Fibroblast of skin of right biceps (primary cell): ENCODE data around the gene ATRIP.

ENCODE experiments used
- DNase-seq: peaks from one replicate; pipeline ENCODE4 v3.0.0-alpha.2; 2013

Gene ATRIP

DNA sequence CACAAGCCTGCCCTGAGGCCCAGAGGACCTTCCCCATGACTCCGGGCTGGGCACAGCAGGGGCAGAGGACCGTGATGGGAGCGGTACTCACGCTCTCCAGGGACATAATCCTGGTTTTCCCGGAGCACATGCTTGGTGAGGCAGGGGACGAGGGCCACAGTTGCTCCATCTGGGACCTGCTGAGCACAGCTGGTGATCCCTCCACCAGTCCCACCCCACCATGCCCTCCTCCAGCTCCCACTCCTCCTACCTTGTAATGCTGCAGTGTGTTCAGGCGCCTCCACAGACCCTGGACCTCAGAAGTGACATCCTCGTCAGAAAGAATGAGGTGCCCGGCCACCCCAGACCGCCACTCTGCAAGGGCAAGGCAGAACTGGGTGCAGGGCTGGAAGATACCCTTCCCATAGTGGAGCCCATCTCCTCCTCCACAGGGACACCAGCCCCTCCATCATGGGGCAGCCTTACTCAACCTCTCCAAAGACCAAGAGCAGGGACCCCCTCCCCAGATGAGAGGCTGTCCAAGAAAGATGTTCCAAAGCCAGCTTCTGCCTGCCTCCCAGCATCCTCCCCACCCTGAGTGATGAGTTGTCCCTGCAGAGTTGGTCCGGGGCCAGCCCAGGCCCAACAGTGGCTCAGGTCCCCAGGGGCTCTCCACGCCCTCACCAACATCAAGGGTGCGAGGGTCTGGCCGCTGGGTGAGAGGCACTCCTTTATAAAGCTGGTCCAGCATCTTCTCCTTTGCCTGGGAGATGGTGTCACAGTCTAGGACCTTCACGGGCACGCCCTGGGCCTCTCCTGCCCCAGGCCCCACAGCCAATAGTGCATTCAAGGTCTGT is 36.1 kb upstream of the ATRIP start:
- DNase-seq, result no peak

DNA sequence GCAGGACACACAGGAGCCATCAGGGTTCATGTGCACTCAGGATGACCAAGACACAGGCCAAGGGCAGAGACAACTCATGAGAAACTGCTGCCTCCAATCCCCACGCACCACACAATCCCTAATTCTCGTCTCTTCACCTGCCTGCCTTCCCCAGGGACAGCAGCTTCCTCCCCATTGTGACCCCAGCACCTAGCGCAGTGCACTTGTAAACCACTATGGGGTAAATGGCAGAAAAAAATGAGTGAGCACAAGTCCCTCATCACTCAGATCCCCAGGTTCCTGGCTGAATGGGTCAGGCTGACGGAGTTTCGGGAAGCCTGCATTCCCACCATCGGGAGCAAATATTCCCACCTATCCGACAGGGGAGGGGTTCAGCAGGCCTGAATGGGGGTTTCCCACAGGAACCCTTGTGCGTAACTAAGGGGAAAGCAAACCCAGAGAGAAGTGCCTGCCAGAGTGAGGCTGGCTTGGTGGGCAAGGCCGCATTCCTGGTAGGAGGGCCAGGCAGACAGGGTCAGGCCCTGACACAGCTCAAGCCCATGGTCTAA is 35.4 kb upstream of the ATRIP start:
- DNase-seq, result no peak

DNA sequence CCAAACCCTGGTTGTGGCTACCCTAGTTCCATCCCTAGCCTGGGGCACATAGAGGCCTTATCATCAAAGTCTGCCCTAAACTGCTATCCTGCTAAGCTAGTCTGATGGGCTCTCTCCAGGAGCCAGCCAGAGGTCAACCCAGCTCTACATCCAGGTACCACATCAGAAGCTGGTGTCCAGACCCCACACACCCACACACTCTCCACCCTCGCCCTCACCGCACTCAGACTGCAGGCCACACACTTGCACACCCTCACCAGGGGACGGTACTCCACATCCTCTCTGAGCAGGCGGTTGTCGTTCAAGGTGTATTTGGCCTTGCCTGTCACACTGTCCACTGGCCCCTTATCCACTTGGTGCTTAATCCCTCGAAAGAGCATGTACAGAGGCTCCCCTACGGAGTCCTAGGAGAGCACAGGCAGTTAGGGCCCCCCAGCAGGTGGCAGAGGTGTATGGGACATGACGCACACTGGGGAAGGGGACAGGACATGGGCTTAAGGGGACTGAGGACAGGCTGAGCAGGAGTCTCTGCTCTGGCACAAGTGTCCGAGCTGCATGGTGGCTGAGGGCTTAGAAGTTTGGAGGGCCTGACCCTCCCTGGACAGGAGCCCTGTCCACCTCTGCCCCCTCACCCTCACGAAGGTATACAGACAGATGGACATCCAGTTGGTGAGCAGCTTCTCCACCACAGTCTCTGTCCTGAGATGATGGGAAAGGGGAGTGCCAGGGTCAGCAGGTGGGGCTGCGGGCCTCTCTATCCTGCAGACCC is 34.7 kb upstream of the ATRIP start:
- no peak for DNase-seq

DNA sequence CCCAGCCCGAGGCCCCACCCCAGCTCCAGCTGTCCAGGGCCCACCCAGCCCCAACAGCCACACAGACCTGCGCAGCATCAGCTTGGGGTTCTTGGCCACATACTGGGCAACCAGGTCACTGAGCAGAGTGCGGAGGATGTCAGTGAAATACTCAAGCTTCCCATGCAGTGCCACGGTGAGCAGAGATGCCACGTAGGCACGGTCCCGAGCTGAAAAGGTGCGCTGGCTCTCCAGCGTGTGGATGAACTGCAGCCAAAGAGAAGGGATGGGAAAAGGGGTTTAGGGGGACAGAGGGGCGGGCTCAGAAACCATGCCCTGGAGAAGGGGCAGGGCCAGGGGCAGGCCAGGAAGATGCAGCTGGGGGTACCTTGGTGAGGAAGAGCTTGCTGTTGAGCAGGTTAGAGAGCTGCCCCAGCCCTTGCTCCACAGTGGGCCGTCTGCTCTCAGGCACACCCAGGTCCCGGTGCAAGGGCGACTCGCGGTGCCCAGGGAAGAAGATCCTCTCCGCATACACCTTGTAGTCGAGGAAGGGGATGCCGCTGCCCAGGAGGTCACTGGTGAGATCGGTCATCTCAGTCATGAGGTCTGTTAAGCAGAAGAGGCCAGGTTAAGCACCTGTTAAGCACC is 34.0 kb upstream of the ATRIP start:
- no peak for DNase-seq

DNA sequence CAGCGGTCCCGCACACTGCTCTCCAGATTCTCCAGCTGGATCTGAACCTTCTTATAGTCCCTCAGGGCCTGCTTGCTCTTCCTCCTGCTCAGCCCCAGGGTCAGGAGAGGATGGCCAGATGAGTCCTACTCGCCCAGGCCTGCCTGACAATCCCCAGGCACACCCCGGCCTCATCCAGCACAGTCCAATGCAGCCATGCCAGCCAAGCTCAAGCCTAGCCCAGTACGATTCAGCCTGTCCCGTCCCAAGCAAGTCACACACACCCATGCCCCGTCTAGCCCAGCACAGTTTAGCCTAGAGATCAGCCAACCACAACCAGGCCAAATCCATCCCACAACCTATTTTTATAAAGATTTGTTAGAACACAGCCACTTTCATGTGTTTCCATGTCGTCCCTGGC is 33.5 kb upstream of the ATRIP start:
- DNase-seq, result no peak

DNA sequence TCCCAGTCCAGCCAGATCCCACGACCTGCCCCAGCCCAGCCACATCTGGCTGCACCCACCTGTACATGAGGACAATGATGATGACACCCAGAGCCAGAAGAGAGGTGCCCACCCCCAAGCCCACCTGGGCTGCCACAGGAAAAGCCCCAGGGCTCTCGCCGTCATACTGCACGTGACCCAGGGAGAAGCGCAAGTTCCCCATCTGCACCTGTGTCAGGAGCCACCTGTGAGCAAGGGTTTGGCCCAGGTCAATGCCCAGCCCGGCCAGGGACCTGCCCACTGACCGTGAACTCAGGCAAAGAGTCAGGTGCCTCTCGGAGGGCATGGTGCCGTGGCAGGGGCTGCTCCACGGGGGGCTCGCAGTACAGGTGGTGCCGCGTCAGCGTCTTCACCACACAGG is 32.9 kb upstream of the ATRIP start:
- DNase-seq, result no peak

DNA sequence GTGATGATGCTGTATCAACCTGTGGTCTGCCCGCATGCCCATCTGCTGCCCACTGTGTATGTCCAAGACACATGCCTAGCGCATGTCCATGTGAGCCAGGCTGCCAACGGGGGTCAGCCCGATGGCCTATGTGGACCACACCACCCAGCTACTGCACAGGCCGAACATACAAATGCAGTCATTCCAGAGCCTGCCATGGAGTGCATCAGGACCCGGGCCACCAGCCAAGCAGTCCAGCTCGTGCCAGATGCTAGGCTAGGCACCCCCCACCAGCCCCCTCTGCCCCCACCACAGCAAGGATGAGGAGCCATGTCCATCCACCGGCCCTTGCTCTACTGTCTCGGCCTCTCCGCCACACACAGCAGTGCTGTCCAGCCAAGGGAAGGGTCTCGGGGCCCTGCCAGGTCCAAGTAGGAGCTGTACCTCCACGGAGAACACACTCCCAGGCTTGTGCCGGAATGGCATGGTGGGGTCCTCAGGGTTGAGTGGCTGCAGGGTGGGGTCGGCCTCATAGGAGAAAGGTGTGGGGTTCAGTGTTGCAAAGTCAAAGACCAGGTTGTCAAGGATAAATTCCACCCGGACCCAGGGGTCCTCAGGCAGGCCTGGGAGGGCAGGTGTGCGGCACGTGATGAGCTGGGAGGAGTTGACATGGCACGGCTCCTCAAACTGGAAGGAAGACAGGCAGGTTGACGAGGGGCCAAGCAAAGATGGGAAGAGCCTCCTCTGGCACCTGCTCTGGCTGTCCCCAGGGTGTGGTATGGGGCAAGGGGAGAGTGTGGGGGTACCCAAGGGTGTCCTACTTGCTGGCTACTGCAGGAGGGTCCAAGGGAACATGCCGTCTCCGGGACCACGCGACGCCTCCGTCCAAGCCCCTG is 31.9 kb upstream of the ATRIP start:
- DNase-seq, result no peak

DNA sequence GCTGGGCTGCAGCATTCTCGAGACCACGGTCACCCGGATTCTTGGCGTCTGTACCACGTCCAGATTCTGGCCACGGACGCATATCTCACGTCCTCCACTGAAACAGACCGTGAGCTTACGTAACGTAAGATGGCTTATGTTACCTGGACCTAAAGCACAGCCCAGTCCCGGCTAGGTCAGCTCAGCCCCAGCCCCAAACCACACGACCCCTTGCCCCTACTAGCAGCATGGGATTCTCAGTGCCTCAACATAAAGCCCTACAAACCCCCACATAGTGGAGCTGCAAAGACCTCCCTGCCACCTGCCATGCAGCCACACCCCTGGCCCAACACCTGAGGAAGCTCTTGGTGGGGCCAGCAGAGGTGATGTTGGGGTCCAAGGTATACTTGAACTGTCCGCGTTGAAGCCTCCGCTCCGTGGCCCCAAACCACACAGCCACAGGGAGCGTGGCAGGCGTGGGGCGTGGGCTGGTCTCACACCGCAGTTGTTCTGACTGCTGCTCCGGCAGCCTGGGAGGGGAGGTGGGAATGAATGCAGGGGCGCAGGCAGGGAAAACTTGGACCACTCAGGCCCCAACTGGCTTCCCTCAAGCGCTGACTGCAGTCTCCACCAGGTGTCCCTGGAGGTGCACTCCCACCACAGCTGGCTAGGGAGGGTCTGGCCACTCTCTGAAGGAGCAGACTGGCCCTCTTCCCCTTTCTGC is 31.1 kb upstream of the ATRIP start:
- DNase-seq, result no peak

DNA sequence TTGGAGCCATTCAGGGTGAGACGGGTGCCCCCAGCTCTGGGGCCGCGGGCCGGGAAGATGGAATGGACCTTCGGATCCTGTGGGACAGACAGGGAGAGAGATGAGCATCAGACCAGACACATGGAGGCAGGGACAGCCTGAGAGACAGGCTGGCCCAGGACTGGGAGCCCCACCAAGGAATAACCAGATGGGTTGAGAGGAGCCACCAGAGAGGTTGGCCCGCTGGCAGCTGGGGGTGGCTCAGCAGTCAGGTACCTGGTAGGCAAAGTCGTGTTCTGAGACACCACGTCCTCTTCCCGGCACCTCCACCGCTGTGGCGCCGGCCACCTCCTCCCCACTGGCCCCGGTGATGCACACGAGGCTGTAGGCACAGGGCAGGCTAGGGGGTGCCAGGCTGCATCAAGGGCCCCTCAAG is 30.4 kb upstream of the ATRIP start:
- no peak for DNase-seq

DNA sequence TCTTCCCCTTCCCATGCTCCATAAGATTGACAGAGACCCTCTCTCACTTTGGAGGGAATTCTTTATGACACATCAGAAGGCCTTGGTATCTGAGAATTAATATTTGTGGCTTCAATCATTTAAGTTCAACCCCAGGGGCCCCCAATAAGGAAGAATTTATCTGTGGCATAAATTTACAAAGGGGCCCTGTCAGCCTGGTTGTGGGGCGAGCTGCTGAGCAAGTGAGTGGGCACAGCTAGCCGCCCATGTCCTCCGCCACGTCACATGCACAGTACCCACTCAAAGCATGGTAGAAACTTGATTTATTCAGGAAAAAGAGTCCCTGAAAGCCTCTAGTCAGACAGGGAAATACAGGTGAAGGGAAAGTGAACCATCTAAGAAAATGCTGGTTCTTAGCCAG is 30.0 kb upstream of the ATRIP start:
- DNase-seq, result no peak

DNA sequence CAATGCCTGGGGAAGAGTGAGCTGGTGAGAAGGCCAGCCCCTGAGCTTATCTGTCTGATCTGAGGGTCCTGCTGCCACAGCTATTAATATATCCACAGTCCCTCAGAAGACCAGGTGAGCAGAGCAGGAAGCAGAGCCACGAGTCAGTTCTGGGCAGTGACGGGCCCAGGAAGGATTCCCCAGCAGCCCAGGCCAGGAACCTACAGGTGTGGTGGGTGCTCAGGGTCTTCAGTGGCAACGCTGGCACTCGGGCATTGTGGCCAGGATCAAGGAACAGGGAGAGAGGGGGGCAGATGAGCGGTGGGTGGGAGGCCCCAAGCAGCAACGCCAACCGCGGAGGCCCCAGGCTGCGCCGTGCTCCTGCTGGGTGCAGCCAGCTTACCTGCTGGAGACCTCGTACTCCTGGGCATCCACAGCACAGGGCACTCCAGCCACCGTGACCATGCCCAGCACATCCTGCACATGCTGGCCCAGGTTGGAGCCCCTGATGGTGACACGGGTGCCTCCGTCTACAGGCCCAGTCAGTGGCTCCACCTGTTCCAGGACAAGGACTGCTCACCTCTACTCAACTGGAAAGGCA is 28.9 kb upstream of the ATRIP start:
- DNase-seq, result no peak

DNA sequence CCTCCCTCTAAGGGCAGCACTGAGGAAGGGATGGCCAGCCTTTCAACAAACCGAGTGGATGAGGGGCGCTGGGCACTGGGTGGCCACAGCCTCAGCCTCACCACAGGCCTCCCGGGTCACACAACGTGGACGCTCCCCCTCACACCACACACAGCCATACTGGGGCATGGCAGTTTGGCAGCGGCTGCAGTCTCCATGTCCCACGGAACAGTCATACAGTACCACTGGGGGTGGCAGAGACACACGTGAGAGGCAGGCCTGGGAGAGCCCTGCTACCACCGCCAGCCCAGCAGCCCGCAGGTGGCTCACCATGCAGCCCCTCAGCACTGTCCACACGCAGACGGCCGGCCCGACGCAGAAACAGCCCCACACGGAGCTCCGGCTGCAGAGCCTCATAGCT is 28.4 kb upstream of the ATRIP start:
- no peak for DNase-seq

DNA sequence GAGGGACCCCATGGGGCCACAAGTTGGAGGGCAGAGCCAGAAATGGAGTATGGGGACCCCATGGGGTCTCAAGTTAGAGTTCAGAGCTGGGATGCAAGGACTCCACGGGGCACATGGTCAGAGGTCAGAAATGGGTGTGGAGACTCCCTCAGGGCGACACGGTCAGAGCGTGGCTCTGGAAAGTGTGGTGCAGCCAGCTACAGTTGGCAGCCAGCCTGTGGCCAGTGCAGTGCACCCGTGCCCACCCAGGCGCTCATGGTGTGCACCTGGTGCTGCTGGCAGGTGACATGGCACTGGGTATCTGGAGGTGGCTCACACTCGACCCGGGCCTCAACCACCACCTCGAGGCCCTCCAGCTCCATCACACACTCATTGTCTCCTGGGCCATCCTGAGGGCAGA is 27.9 kb upstream of the ATRIP start:
- no peak for DNase-seq

DNA sequence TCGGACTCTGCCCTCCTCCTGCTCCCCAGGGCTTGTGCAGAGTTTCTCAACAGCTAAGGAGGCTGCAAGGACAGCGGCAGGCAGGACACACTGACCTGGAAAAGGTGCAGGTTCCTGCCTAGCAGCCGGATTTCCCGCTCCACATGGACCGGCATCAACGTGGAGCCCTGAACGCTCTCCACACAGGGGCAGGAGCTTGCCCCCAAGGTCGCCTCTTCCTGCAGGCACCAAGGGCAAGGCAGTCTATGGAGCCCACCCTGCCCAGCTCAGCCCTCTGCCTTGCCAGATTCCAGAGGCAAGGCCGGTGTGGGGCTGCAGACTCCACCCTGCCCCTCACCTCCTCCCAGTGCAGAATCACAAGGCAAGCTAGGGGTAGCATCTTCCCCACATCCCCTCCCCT is 27.4 kb upstream of the ATRIP start:
- no peak for DNase-seq

DNA sequence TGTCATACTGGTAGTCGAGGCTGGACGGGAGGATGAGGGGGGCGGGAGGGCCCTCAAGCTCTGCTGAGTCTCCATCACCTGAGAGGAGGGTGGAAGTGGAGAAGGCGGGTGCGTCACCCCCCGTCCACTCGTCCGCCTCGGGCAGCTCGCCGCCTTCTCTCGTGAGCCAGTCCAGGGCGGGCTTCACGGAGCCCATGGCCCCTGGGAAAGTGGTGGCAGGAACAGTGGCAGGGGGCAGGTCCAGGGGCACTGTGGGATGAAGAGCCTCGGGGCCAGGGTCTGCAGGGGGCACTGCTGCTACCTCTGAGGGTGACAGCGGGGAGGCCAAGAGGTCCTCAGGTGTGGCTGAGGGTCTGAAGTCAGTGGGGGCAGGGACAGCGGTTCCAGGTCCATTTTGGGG is 26.9 kb upstream of the ATRIP start:
- DNase-seq, result no peak

DNA sequence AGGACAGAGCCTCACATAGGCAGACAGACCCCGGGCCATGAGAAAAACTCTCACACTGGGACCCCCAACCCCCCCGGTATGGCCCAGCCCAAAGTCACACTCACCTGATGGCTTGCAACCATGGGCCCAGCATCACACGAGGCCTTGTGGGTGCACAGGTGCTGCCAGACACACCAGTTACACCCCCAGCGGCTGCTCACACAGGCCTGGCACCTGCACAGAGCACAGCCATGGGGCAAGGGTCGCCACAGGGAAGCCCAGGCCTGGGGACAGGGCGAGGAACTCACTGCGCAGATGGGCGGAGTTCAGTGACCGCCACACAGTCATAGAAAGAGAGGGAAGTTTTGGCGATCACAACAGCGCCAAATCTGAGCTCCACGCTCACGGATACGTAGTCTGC is 26.0 kb upstream of the ATRIP start:
- DNase-seq, result no peak

DNA sequence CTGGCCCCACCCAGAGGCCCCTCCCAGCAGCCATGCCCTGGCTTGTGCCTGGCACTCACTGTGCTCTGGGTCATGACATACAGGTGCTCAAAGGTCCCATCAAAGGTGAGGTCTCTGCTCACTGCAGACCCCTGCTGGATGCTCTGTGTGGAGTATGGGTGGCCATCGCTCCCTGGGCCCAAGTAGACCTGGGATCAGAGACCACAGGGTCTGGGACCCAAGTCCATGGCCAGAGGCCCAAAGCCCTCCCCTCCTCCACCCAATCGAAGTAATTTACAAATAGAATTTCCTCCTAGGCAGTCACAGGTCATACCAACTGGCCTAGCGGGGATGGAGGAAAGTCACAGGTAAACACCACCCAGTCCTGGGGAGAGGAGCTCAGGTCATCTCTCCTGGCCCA is 24.3 kb upstream of the ATRIP start:
- DNase-seq, result no peak

DNA sequence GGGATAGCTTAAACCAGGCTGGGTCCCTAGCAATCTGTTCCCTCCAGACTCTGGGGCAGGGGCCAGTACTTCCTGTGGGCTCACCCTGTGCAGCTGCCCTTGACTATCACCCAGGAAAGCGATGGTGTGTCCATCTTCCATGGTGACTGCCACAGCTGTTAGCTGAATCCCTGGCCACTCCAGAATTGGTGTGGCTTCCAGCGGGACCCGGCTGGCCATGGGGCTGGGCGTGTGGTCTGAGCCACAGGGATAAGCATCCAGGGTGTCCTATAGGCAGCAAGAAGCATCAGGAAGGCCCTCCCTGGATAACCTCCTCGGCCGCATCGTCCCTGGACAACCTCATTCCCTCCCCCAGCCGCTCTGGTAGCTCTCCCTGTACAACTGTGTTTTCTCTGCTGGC is 23.9 kb upstream of the ATRIP start:
- DNase-seq, result no peak

DNA sequence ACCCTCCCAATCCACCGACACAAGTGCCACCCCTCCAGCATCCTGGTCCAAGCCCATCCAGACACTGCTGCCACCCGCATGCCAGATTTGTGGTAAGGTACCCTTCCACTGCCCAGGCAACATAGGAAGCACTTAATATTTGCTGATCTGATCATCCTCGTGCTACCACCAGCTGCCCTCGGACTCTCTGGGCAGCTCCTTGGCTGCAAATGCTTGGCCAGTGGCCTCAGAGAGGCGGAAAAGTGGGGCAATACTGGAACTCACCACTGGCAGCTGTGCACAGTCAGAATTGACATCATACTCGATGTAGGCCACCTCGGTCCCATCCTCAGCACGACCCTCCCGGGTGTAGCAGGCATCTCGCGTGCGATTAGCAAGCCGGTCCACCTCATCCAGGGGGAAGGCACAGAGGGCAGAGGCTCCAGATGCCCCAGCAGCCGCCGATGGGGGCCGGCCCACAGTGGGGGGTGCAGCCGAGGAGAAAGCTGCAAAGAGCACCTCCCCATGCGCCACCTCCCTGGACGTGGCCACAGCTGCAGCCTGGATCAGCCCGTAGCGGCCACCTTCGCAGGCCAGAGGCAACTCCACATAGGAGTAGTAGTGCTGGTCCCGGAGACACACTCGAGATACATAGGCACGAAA is 23.2 kb upstream of the ATRIP start:
- no peak for DNase-seq

DNA sequence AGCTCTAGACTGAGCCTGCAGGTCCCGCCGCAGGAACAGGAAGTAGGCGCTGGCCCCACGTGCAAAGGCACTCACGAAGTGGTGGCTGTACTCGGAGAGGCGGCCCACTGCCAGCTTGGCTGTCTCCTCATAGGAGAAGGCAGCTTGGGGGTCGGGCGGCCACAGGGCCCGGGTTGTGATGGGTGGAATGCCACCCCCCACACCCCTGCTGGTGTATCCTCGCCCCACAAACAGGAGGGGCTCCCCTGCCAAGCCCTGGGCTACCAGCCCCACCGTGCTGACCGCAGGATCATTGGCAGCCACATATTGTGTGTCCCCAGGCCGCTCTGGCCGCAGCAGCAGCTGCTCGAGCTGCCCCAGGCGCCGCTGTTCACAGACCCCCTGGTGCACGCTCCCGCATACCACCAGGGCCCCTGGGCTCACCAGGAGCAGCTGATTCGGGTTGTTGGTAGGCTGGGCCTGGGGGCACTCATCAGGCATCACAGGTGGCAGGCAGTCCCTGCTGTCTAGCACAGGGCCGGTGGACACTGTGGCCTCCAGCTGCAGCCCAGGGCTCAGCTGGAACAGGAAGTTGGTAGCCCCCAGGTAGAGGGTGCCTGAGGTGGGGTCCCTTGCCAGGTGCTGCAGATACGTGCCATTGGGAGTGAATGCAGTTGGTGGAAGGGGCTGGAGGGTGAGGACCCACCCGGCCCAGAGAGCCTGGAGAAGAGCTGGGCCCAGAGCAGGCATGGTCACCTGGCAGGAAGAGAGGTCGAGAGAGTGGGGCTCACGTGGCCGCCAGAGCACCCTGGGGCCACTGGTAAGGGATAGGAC is 22.4 kb upstream of the ATRIP start:
- no peak for DNase-seq
